OCI-LY1 (cell line): ENCODE data around the gene CRABP1.

Source experiments
- H2AFZ ChIP-seq: fragments of 200-600 bp; sonication (generic), shearing (Covaris generic); 2 replicates; pipeline ENCODE4 v1.6.0; 2014; ENCODE audit warnings: antibody characterized with exemption, mild to moderate bottlenecking, low read length
- H3F3A ChIP-seq: fragments of 200-600 bp; sonication (generic), shearing (Covaris generic); 2 replicates; pipeline ENCODE4 v1.6.0; 2014; ENCODE audit warnings: mild to moderate bottlenecking, antibody characterized with exemption, low read length, moderate library complexity; ENCODE audit not compliant: insufficient read depth
- H3K27ac ChIP-seq: fragments of 200-600 bp; sonication (generic); 2 replicates; pipeline ENCODE4 v1.5.1; 2014; ENCODE audit warnings: low read length, mixed run types, mild to moderate bottlenecking, low read depth; ENCODE audit not compliant: poor library complexity, severe bottlenecking
- H3K27me3 ChIP-seq: fragments of 200-600 bp; sonication (generic); 2 replicates; pipeline ENCODE4 v1.6.0; 2014; ENCODE audit warnings: antibody characterized with exemption, mild to moderate bottlenecking, low read length, moderate library complexity; ENCODE audit not compliant: insufficient read depth
- H3K36me3 ChIP-seq: fragments of 200-600 bp; sonication (generic); 2 replicates; pipeline ENCODE4 v1.6.1; 2014; ENCODE audit warnings: mild to moderate bottlenecking, antibody characterized with exemption, low read length, moderate library complexity, mixed read lengths; ENCODE audit not compliant: insufficient read depth
- H3K4me1 ChIP-seq: fragments of 200-600 bp; sonication (generic); 2 replicates; pipeline ENCODE4 v1.5.1; 2014; ENCODE audit warnings: mild to moderate bottlenecking, low read length, moderate library complexity; ENCODE audit not compliant: insufficient read depth, severe bottlenecking
- H3K4me2 ChIP-seq: fragments of 200-600 bp; sonication (generic), shearing (Covaris generic); 2 replicates; pipeline ENCODE4 v1.6.1; 2014; ENCODE audit warnings: low read length
- H3K4me3 ChIP-seq: fragments of 200-600 bp; sonication (generic); 2 replicates; pipeline ENCODE4 v1.5.1; 2014; ENCODE audit warnings: low read length, low read depth, mild to moderate bottlenecking, mixed read lengths; ENCODE audit not compliant: poor library complexity, severe bottlenecking
- H3K79me2 ChIP-seq: fragments of 200-600 bp; shearing (Covaris generic); 2 replicates; pipeline ENCODE4 v1.6.1; 2016; ENCODE audit warnings: mixed run types, low read length, mixed read lengths; ENCODE audit not compliant: insufficient read depth
- H3K9ac ChIP-seq: fragments of 200-600 bp; sonication (generic), shearing (Covaris generic); 2 replicates; pipeline ENCODE4 v1.6.1; 2014; ENCODE audit warnings: mild to moderate bottlenecking, low read length, mixed read lengths
- H3K9me2 ChIP-seq: fragments of 200-600 bp; sonication (generic), shearing (Covaris generic); 2 replicates; pipeline ENCODE4 v1.6.1; 2014; ENCODE audit warnings: low read depth, mild to moderate bottlenecking, low read length, mixed read lengths
- H3K9me3 ChIP-seq: fragments of 200-600 bp; shearing (Covaris generic); 2 replicates; pipeline ENCODE4 v1.6.1; 2014; ENCODE audit warnings: low read length, mixed read lengths
- H4K20me1 ChIP-seq: fragments of 200-600 bp; sonication (generic), shearing (Covaris generic); 2 replicates; pipeline ENCODE4 v1.6.0; 2016; ENCODE audit warnings: mild to moderate bottlenecking, low read length; ENCODE audit not compliant: insufficient read depth
- EZH2 ChIP-seq: fragments of 200-600 bp; sonication (generic), shearing (Covaris generic); IDR thresholded peaks from 2 replicates; pipeline ENCODE4 v1.8.0; 2017; ENCODE audit warnings: borderline replicate concordance, mixed run types, mild to moderate bottlenecking, antibody characterized with exemption, low read length, moderate library complexity, mixed read lengths
- TF ChIP-seq, protein P1 (sequence below): fragments of 200-600 bp; sonication (generic), shearing (Covaris generic); IDR thresholded peaks from 2 replicates; pipeline ENCODE4 v1.5.1; 2017; ENCODE audit warnings: mild to moderate bottlenecking, antibody characterized with exemption, low read length, moderate library complexity, mixed read lengths

Gene CRABP1

GRCh38 chr15:78347586-78348543, 7.7 kb downstream of the CRABP1 start:
- Histone ChIP-seq H3K4me3 (no peak overlapping the region), H3K9me2 (no peaks in the 10 kb centered on the region), H3K36me3 (no peaks in the 10 kb centered on the region), H3K4me2 (no peak overlapping the region), H3K27me3 (no peaks in the 10 kb centered on the region), H3K9me3 (no peaks in the 10 kb centered on the region), H3F3A (no peaks in the 10 kb centered on the region), H3K9ac (no peak overlapping the region), H3K27ac (no peak overlapping the region), H3K4me1 (no peaks in the 10 kb centered on the region), H3K79me2 (no peaks in the 10 kb centered on the region), H2AFZ (no peak overlapping the region), H4K20me1 (no peaks in the 10 kb centered on the region)
- TF ChIP-seq, protein P1, sequence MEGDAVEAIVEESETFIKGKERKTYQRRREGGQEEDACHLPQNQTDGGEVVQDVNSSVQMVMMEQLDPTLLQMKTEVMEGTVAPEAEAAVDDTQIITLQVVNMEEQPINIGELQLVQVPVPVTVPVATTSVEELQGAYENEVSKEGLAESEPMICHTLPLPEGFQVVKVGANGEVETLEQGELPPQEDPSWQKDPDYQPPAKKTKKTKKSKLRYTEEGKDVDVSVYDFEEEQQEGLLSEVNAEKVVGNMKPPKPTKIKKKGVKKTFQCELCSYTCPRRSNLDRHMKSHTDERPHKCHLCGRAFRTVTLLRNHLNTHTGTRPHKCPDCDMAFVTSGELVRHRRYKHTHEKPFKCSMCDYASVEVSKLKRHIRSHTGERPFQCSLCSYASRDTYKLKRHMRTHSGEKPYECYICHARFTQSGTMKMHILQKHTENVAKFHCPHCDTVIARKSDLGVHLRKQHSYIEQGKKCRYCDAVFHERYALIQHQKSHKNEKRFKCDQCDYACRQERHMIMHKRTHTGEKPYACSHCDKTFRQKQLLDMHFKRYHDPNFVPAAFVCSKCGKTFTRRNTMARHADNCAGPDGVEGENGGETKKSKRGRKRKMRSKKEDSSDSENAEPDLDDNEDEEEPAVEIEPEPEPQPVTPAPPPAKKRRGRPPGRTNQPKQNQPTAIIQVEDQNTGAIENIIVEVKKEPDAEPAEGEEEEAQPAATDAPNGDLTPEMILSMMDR: no peak
- TF ChIP-seq EZH2: no peak

DNA sequence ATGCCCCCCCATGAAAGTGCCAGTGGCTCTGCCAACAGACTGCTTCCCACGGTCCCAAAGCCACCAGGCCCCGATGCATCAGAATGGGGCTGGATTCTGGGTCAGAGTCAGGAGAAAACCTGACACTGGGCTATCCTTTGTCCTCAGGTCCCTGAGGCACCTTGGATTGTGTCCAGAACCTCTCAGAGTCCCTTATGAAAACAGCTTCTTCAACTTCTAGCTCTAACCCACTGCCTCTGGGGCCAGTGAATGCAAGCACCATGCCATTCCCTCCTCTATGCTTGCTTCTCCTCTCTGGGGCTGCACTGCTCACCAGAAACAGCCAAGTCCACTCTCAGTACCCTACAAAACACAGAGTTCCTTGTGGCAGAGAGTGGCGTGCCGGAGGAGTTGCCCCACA, 9.9 kb downstream of the CRABP1 start:
- no peaks in the 10 kb centered on the region for H3K9me2 ChIP-seq
- H3K9ac ChIP-seq: no peak overlapping the region
- H3K9me3 ChIP-seq: no peaks in the 10 kb centered on the region
- no peaks in the 10 kb centered on the region for H3K4me1 ChIP-seq
- no peak overlapping the region for H3K4me3 ChIP-seq
- H3K27me3 ChIP-seq: no peaks in the 10 kb centered on the region
- H3F3A ChIP-seq: no peaks in the 10 kb centered on the region
- no peak overlapping the region for H3K27ac ChIP-seq
- no peaks in the 10 kb centered on the region for H3K36me3 ChIP-seq
- no peak overlapping the region for H3K4me2 ChIP-seq
- no peaks in the 10 kb centered on the region for H4K20me1 ChIP-seq
- no peak overlapping the region for H2AFZ ChIP-seq
- no peak for TF ChIP-seq EZH2
- TF ChIP-seq, protein P1: no peak
- H3K79me2 ChIP-seq: no peaks in the 10 kb centered on the region

DNA sequence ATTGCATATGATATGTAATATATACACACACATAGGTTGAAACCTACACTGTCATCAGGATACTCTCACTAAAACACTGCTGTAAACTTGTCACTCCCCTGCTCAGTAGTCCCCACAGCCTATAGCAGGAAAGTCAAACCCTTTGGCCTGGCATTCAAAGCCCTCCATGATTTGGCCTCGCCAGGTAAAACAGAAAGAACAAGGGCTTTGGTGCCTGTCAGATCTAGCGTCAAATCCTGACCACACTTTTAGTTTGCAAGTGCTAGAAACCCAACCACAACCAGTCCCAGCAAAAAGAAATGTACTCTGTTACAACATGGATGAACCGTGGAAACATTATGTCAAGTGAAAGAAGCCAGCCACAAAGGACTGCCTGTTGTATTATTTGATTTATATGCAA, 11.4 kb downstream of the CRABP1 start:
- H3K9ac ChIP-seq: no peak overlapping the region
- no peaks in the 10 kb centered on the region for H3F3A ChIP-seq
- no peak overlapping the region for H3K4me2 ChIP-seq
- no peaks in the 10 kb centered on the region for H3K4me1 ChIP-seq
- H3K79me2 ChIP-seq: no peaks in the 10 kb centered on the region
- TF ChIP-seq EZH2: no peak
- TF ChIP-seq, protein P1: no peak
- no peak overlapping the region for H3K4me3 ChIP-seq
- no peaks in the 10 kb centered on the region for H3K9me3 ChIP-seq
- H3K36me3 ChIP-seq: no peaks in the 10 kb centered on the region
- H2AFZ ChIP-seq: no peak overlapping the region
- H3K9me2 ChIP-seq: no peaks in the 10 kb centered on the region
- no peak overlapping the region for H3K27ac ChIP-seq
- H3K27me3 ChIP-seq: no peaks in the 10 kb centered on the region
- H4K20me1 ChIP-seq: no peaks in the 10 kb centered on the region
